Skin epidermis (tissue), 12 donors: ENCODE data around the gene IFI35.
"Not testable (repeated sequence)": the region's sequence is repeated elsewhere in the genome, so short reads cannot be mapped to it uniquely, and the experiment has no call there.

Experiments used
- H3K27ac ChIP-seq, 21 experiments: fragments of 200-600 bp; sonication (generic) in 11 of 21; one replicate each; pipeline ENCODE4 v1.5.0; 2020; ENCODE audit warnings: mild to moderate bottlenecking in 3 of 21, inconsistent platforms in 2 of 21, moderate library complexity in 2 of 21
- H3K4me3 ChIP-seq, 7 experiments: fragments of 200-600 bp; sonication (generic) in 2 of 7; one replicate each; pipeline ENCODE4 v1.5.0; 2020; ENCODE audit warnings: inconsistent platforms in 2 of 7, mild to moderate bottlenecking in 2 of 7, moderate library complexity in 1 of 7

Gene IFI35

GRCh38 chr17:42993913-42994312 lies 12.7 kb upstream of the IFI35 start:
- not testable (repeated sequence) for H3K27ac ChIP-seq, H3K4me3 ChIP-seq

- peak overlapping the region in 3 of 7 experiments; percentile 70 to 90 (median 76) for H3K4me3 ChIP-seq
Observed at GRCh38 chr17:42997390-42997983, 9.1 kb upstream of the IFI35 start.

GRCh38 chr17:42997984-42998938 lies 8.3 kb upstream of the IFI35 start, which contains the start of gene RPL27:
RPL27 (plus strand) TSS chr17:42998419; CDS start chr17:42998751, 332 bp downstream.
- peak within 1 kb of the TSS; percentile 77 to 97 (median 91) for H3K27ac ChIP-seq
- H3K4me3 ChIP-seq: peak within 1 kb of the TSS; percentile 67 to 90 (median 70)

More at GRCh38 chr17:42997390-42997983, 9.1 kb upstream of the IFI35 start:
- H3K27ac ChIP-seq: peak overlapping the region in 17 of 21 experiments; percentile 41 to 95 (median 70)

- peak overlapping the region; percentile 67 to 90 (median 70) for H3K4me3 ChIP-seq
- H3K27ac ChIP-seq: peak overlapping the region; percentile 77 to 97 (median 91)
Observed at GRCh38 chr17:42999003-42999525, 7.5 kb upstream of the IFI35 start.

GRCh38 chr17:43000894-43001293 lies 5.7 kb upstream of the IFI35 start:
- not testable (repeated sequence) for H3K4me3 ChIP-seq
- peak overlapping the region in 2 of 21 experiments; percentile 0 to 19 for H3K27ac ChIP-seq

- Histone ChIP-seq H3K4me3 (no peak overlapping the region), H3K27ac (peak overlapping the region in 3 of 21 experiments; percentile 24 to 38 (median 37))
Observed at GRCh38 chr17:43003542-43004172, 2.9 kb upstream of the IFI35 start.

GRCh38 chr17:43010667-43011308 lies 4.2 kb downstream of the IFI35 start:
- H3K27ac ChIP-seq: peak overlapping the region in 4 of 21 experiments; percentile 16 to 74 (median 65)
- H3K4me3 ChIP-seq: no peak overlapping the region

GRCh38 chr17:43011728-43012472 lies 5.3 kb downstream of the IFI35 start:
- Histone ChIP-seq H3K4me3 (no peak overlapping the region), H3K27ac (peak overlapping the region in 5 of 21 experiments; percentile 41 to 74 (median 60))

- peak overlapping the region in 4 of 21 experiments; percentile 27 to 70 (median 64) for H3K27ac ChIP-seq
- no peak overlapping the region for H3K4me3 ChIP-seq
Observed at GRCh38 chr17:43013296-43013695, 6.7 kb downstream of the IFI35 start.

- no peak overlapping the region for H3K4me3 ChIP-seq
- H3K27ac ChIP-seq: peak overlapping the region in 9 of 21 experiments; percentile 1 to 70 (median 48)
Observed at GRCh38 chr17:43014020-43014648, 7.5 kb downstream of the IFI35 start.

GRCh38 chr17:43014649-43015542 lies 8.3 kb downstream of the IFI35 start:
- Histone ChIP-seq H3K27ac (peak overlapping the region in 15 of 21 experiments; percentile 5 to 70 (median 35)), H3K4me3 (no peak overlapping the region)

- Histone ChIP-seq H3K4me3 (no peak overlapping the region), H3K27ac (peak overlapping the region in 11 of 21 experiments; percentile 13 to 70 (median 35))
Observed at GRCh38 chr17:43015579-43015978, 9.0 kb downstream of the IFI35 start.

GRCh38 chr17:43016216-43016615 lies 9.6 kb downstream of the IFI35 start:
- H3K4me3 ChIP-seq: no peak overlapping the region
- peak overlapping the region in 5 of 21 experiments; percentile 28 to 70 (median 37) for H3K27ac ChIP-seq

- no peak overlapping the region for H3K4me3 ChIP-seq
Observed at GRCh38 chr17:43018008-43018853, 11.6 kb downstream of the IFI35 start.

GRCh38 chr17:43018932-43019331 lies 12.3 kb downstream of the IFI35 start:
- H3K27ac ChIP-seq: peak overlapping the region in 5 of 21 experiments; percentile 20 to 88 (median 33)

More at GRCh38 chr17:43018008-43018853, 11.6 kb downstream of the IFI35 start:
- H3K27ac ChIP-seq: peak overlapping the region in 6 of 21 experiments; percentile 20 to 88 (median 29)

GRCh38 chr17:43019418-43019817 lies 12.8 kb downstream of the IFI35 start:
- Histone ChIP-seq H3K4me3 (peak overlapping the region in 1 of 7 experiments; percentile 9), H3K27ac (peak overlapping the region in 12 of 21 experiments; percentile 19 to 88 (median 68))

More at GRCh38 chr17:43018932-43019331, 12.3 kb downstream of the IFI35 start:
- H3K4me3 ChIP-seq: no peak overlapping the region
